Measurements from ENCODE around the gene EML4. TPM values are rescaled to one million over a fixed set of nuclear protein-coding genes. Genes with fewer than 3 reads are reported as not detected.

The EML4 gene
- total RNA-seq, 3 donors from 2014 or later = 19.4 to 68.5 (median 36.7) TPM

- no peak for DNase-seq (ENCODE audit: low spot score in 2 of 2)
- no peak for TF ChIP-seq POLR2AphosphoS5 (IDR thresholded peaks at IDR 0.05)
- TF ChIP-seq POLR2A (IDR thresholded peaks at IDR 0.05) = no peak
- TF ChIP-seq CTCF (IDR thresholded peaks at IDR 0.05) = no peak
- peak overlapping the region; percentile 9 to 20 (median 13) for H3K4me3 ChIP-seq
- no peaks in the 10 kb centered on the region for H3K36me3 ChIP-seq
- H3K4me1 ChIP-seq = peaks cover 0 to 13% of the 10 kb centered on the region in 2 donors
- peak overlapping the region; percentile 46 to 75 for H3K27ac ChIP-seq
- H3K9me3 ChIP-seq = no peaks in the 10 kb centered on the region
- H3K27me3 ChIP-seq = no peaks in the 10 kb centered on the region
- intact Hi-C loops (cut with DNase I; ENCODE audit: low total_unique reads) = no loop called here
Measured at GRCh38 chr2:42141687-42142546, 27.2 kb upstream of the EML4 start.

- no peaks in the 10 kb centered on the region for H3K27me3 ChIP-seq
- DNase-seq (ENCODE audit: low spot score in 2 of 2) = no peak
- H3K4me3 ChIP-seq = no peak overlapping the region
- peak overlapping the region; percentile 46 to 75 for H3K27ac ChIP-seq
- intact Hi-C loops (cut with DNase I; ENCODE audit: low total_unique reads) = no loop called here
- H3K4me1 ChIP-seq = peaks cover 3 to 13% of the 10 kb centered on the region in 2 donors
- H3K9me3 ChIP-seq = no peaks in the 10 kb centered on the region
- TF ChIP-seq POLR2A (IDR thresholded peaks at IDR 0.05) = no peak
- TF ChIP-seq CTCF (IDR thresholded peaks at IDR 0.05) = no peak
- no peak for TF ChIP-seq POLR2AphosphoS5 (IDR thresholded peaks at IDR 0.05)
- no peaks in the 10 kb centered on the region for H3K36me3 ChIP-seq
Measured at GRCh38 chr2:42142547-42143184, 26.5 kb upstream of the EML4 start.

GRCh38 chr2:42147641-42148274, 21.4 kb upstream of the EML4 start:
- DNase-seq (ENCODE audit: low spot score in 2 of 2) = no peak
- peaks cover 0 to 3% of the 10 kb centered on the region in 2 donors for H3K4me1 ChIP-seq
- no peaks in the 10 kb centered on the region for H3K27me3 ChIP-seq
- no peaks in the 10 kb centered on the region for H3K9me3 ChIP-seq
- TF ChIP-seq POLR2AphosphoS5 (IDR thresholded peaks at IDR 0.05) (no peak), CTCF (IDR thresholded peaks at IDR 0.05) (no peak), POLR2A (IDR thresholded peaks at IDR 0.05) (no peak)
- no peak overlapping the region for H3K4me3 ChIP-seq
- no peaks in the 10 kb centered on the region for H3K36me3 ChIP-seq
- intact Hi-C loops (cut with DNase I; ENCODE audit: low total_unique reads) = no loop called here
- peak overlapping the region; percentile 65 to 81 for H3K27ac ChIP-seq

GRCh38 chr2:42150159-42150558, 19.0 kb upstream of the EML4 start:
- no peak overlapping the region for H3K27ac ChIP-seq
- intact Hi-C loops (cut with DNase I; ENCODE audit: low total_unique reads) = no loop called here
- H3K36me3 ChIP-seq = no peaks in the 10 kb centered on the region
- H3K4me3 ChIP-seq = no peak overlapping the region
- H3K9me3 ChIP-seq = no peaks in the 10 kb centered on the region
- no peaks in the 10 kb centered on the region for H3K27me3 ChIP-seq
- H3K4me1 ChIP-seq = peaks cover 0 to 3% of the 10 kb centered on the region in 2 donors
- no peak for DNase-seq (ENCODE audit: low spot score in 2 of 2)
- TF ChIP-seq POLR2A (IDR thresholded peaks at IDR 0.05) (no peak), POLR2AphosphoS5 (IDR thresholded peaks at IDR 0.05) (no peak), CTCF (IDR thresholded peaks at IDR 0.05) (no peak)
